ENCODE results near the gene PBX1. TPM values are rescaled to one million over a fixed set of nuclear protein-coding genes. Genes with fewer than 3 reads are reported as not detected.
A peak's percentile ranks its signal among the peaks of the same experiment; 100 is the strongest.

The PBX1 gene
- total and polyA plus RNA-seq, 2 of the 4 experiments (the other 2 are of a cell fraction) = 13.9 to 17.9 TPM

DNA sequence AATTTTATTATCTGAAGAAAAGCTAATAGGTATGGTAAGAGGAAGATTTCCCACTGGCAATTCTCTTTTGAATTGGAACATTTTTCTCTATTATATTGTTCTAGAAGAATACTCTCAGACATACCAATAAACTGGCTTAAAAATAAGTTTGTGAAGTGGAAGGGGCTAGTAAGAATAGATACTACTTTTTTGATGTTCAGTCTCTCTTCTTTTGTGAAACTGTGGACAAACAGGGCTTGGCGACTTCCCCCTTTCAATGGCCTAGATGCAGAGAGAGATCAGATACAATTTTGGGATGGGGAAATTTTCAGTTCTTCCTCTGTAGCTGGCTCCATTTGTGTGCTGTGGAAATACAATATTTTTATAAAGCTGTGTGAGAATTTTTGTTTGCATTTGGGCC lies 2.5 kb downstream of the PBX1 start:
- TF ChIP-seq POLR2A (IDR thresholded peaks at IDR 0.05; ENCODE audit: low read depth, low read length) (no peak), CEBPB (IDR thresholded peaks at IDR 0.05; ENCODE audit: low read depth, low read length) (no peak), CHD1 (IDR thresholded peaks at IDR 0.05; ENCODE audit: low read depth, low read length) (no peak), RAD21 (IDR thresholded peaks at IDR 0.05; ENCODE audit: low read length) (no peak), MAZ (IDR thresholded peaks at IDR 0.05; ENCODE audit: borderline replicate concordance, low read depth, low read length) (no peak), NFE2L2 (IDR thresholded peaks at IDR 0.05; ENCODE audit: low read depth, low read length) (no peak), MAFK (IDR thresholded peaks at IDR 0.05; ENCODE audit: low read depth, low read length) (no peak), BHLHE40 (IDR thresholded peaks at IDR 0.05; ENCODE audit: low read depth, low read length) (no peak), RFX5 (IDR thresholded peaks at IDR 0.05; ENCODE audit: low read depth, low read length) (no peak), FOS (IDR thresholded peaks at IDR 0.05; ENCODE audit: low read depth, low read length) (no peak), RCOR1 (IDR thresholded peaks at IDR 0.05; ENCODE audit: insufficient replicate concordance, low read length) (no peak), SMC3 (IDR thresholded peaks at IDR 0.05; ENCODE audit: low read depth, low read length) (no peak), MXI1 (IDR thresholded peaks at IDR 0.05; ENCODE audit: borderline replicate concordance, low read depth, low read length) (no peak)
- TF ChIP-seq, protein P1, sequence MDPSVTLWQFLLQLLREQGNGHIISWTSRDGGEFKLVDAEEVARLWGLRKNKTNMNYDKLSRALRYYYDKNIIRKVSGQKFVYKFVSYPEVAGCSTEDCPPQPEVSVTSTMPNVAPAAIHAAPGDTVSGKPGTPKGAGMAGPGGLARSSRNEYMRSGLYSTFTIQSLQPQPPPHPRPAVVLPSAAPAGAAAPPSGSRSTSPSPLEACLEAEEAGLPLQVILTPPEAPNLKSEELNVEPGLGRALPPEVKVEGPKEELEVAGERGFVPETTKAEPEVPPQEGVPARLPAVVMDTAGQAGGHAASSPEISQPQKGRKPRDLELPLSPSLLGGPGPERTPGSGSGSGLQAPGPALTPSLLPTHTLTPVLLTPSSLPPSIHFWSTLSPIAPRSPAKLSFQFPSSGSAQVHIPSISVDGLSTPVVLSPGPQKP (IDR thresholded peaks at IDR 0.05; ENCODE audit: borderline replicate concordance, low read depth, low read length) = no peak
- TF ChIP-seq, protein P2, sequence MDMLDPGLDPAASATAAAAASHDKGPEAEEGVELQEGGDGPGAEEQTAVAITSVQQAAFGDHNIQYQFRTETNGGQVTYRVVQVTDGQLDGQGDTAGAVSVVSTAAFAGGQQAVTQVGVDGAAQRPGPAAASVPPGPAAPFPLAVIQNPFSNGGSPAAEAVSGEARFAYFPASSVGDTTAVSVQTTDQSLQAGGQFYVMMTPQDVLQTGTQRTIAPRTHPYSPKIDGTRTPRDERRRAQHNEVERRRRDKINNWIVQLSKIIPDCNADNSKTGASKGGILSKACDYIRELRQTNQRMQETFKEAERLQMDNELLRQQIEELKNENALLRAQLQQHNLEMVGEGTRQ (IDR thresholded peaks at IDR 0.05; ENCODE audit: low read depth, low read length) = no peak
- TF ChIP-seq, protein P3, sequence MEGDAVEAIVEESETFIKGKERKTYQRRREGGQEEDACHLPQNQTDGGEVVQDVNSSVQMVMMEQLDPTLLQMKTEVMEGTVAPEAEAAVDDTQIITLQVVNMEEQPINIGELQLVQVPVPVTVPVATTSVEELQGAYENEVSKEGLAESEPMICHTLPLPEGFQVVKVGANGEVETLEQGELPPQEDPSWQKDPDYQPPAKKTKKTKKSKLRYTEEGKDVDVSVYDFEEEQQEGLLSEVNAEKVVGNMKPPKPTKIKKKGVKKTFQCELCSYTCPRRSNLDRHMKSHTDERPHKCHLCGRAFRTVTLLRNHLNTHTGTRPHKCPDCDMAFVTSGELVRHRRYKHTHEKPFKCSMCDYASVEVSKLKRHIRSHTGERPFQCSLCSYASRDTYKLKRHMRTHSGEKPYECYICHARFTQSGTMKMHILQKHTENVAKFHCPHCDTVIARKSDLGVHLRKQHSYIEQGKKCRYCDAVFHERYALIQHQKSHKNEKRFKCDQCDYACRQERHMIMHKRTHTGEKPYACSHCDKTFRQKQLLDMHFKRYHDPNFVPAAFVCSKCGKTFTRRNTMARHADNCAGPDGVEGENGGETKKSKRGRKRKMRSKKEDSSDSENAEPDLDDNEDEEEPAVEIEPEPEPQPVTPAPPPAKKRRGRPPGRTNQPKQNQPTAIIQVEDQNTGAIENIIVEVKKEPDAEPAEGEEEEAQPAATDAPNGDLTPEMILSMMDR (conservative IDR thresholded peaks at IDR 0.05; ENCODE audit: low read depth, low read length) = no peak
- Histone ChIP-seq H2BK120ac (ENCODE audit: low read depth, low read length) (no peak overlapping the region), H3K4ac (ENCODE audit: low read depth, low read length) (no peak overlapping the region), H3K36me3 (ENCODE audit: control insufficient read depth, insufficient read depth, low read length) (no peaks in the 10 kb centered on the region), H3K14ac (replicated peaks; ENCODE audit: low read depth, low read length) (0 out of 2 replicates have a peak overlapping the region, but pooled peaks have one; percentile 50), H4K91ac (ENCODE audit: insufficient read depth, low read depth, low read length) (no peak overlapping the region), H3K9ac (ENCODE audit: low read depth, low read length) (peak overlapping the region; percentile 75), H2BK20ac (ENCODE audit: low read depth, low read length) (no peak overlapping the region), H3K23ac (ENCODE audit: low read depth, low read length) (0 out of 2 replicates have a peak overlapping the region, but pooled peaks have one; percentile 36), H2AK9ac (replicated peaks; ENCODE audit: low read depth, low read length, poor library complexity) (no peak overlapping the region), H4K20me1 (ENCODE audit: insufficient read depth, low read length) (no peaks in the 10 kb centered on the region), H3K27ac (ENCODE audit: insufficient read depth, low read length) (peak overlapping the region; percentile 75), H2AK5ac (ENCODE audit: low read depth, low read length) (no peak overlapping the region), H3K4me1 (ENCODE audit: control insufficient read depth, insufficient read depth, low read length) (peaks cover 3% of the 10 kb centered on the region), H3K79me1 (ENCODE audit: low read depth in 1 of 2, low read length in 2 of 2) (peaks cover 0 to 7% of the 10 kb centered on the region in 2 experiments; a peak in 2 of 4 replicates), H3K27me3 (ENCODE audit: control insufficient read depth, insufficient read depth, low read length) (no peaks in the 10 kb centered on the region), H4K5ac (ENCODE audit: low read depth, low read length) (no peak overlapping the region), H2AFZ (replicated peaks; ENCODE audit: low read length, poor library complexity) (no peak overlapping the region), H3K56ac (ENCODE audit: extremely low read depth, insufficient read depth, low read length) (no peak overlapping the region; the same call in 1 of the 2 replicates), H2BK15ac (ENCODE audit: low read depth, low read length) (no peak overlapping the region), H3K18ac (ENCODE audit: low read depth, low read length) (peak overlapping the region; percentile 93), H2BK5ac (ENCODE audit: low read depth, low read length, poor library complexity, severe bottlenecking) (peak overlapping the region; percentile 81), H4K8ac (ENCODE audit: low read depth in 2 of 2, low read length in 2 of 2) (no peak overlapping the region), H3K4me2 (ENCODE audit: low read depth, low read length) (peak overlapping the region; percentile 96), H3K4me3 (ENCODE audit: insufficient read depth, low read depth, low read length) (peak overlapping the region; percentile 75), H3K9me3 (ENCODE audit: control insufficient read depth, insufficient read depth, low read length) (no peaks in the 10 kb centered on the region), H3K9me1 (ENCODE audit: insufficient read depth, low read length) (no peaks in the 10 kb centered on the region)
- dilution Hi-C loops (cut with HindIII; ENCODE audit: low sequenced_read_pairs, unreplicated experiment) = no loop called here
- DNase-seq (no peak), ATAC-seq (ENCODE audit: low read depth) (no peak)
- ChIA-PET CTCF (interaction anchor here (0.9 to 1.2 kb wide), 2 partner anchors 218 to 263 kb away, joined by 3 to 4 read pairs; no protein-coding TSS in a partner anchor), POLR2A (ENCODE audit: unreplicated experiment) (interaction anchor here (0.5 to 0.6 kb wide), 2 partner anchors 58 to 1994 kb away, joined by 3 read pairs; no protein-coding TSS in a partner anchor)
- no CpG with 5 or more reads among the region's 1 CpG for WGBS, 2 experiments (ENCODE audit: extremely low coverage in 2 of 2, insufficient read length in 1 of 2)
- no TSS peak for BruUV-seq (replicated peaks)
- in situ Hi-C loops (cut with MboI; ENCODE audit: low sequenced_read_pairs) = loop anchor here (10.0 kb wide), 1 partner anchor 223 kb away; no protein-coding TSS in a partner anchor
- intact Hi-C loops (cut with micrococcal nuclease) = loop anchor here (2.0 kb wide), 1 partner anchor 49 kb away; no protein-coding TSS in a partner anchor
